Measurements from ENCODE around the gene LGALS3BP. TPM values are rescaled to one million over a fixed set of nuclear protein-coding genes. Genes with fewer than 3 reads are reported as not detected.
"Not testable (repeated sequence)": the region's sequence is repeated elsewhere in the genome, so short reads cannot be mapped to it uniquely, and the experiment has no call there.

Gene LGALS3BP
- total RNA-seq, 1 experiment from 2014 or later = 69.8 TPM

- Histone ChIP-seq H3K23me2 (ENCODE audit: insufficient read length, low read depth, low read length, poor library complexity, severe bottlenecking) (no peaks in the 10 kb centered on the region), H3K4ac (ENCODE audit: low read depth, low read length) (no peak overlapping the region), H3K18ac (ENCODE audit: insufficient read length, low read depth, low read length) (no peak overlapping the region), H3K4me1 (ENCODE audit: insufficient read depth, low read length) (no peaks in the 10 kb centered on the region), H2AFZ (ENCODE audit: low read length) (no peak overlapping the region), H2AK5ac (ENCODE audit: insufficient read length, low read length) (no peak overlapping the region), H3K23ac (ENCODE audit: insufficient read length, low read depth, low read length) (no peak overlapping the region), H3K79me1 (ENCODE audit: insufficient read depth, low read depth, low read length, poor library complexity, severe bottlenecking) (no peaks in the 10 kb centered on the region), H3K14ac (ENCODE audit: insufficient read depth, low read length) (no peak overlapping the region), H4K8ac (replicated peaks; ENCODE audit: insufficient read length, low read depth, low read length) (no peak overlapping the region), H3K56ac (ENCODE audit: insufficient read length, low read depth, low read length) (no peak overlapping the region), H2BK5ac (ENCODE audit: insufficient read length, low read length) (no peak overlapping the region), H2BK120ac (ENCODE audit: low read depth, low read length, poor library complexity, severe bottlenecking) (no peak overlapping the region), H3K27ac (ENCODE audit: insufficient read length, low read depth, low read length) (no peak overlapping the region), H3K4me2 (ENCODE audit: insufficient read depth, insufficient read length, low read length) (no peak overlapping the region), H3T11ph (ENCODE audit: low read length) (no peak overlapping the region), H4K20me1 (ENCODE audit: control insufficient read depth, insufficient read depth, insufficient read length) (no peaks in the 10 kb centered on the region), H3K27me3 (ENCODE audit: insufficient read depth, low read length) (no peaks in the 10 kb centered on the region), H4K5ac (ENCODE audit: insufficient read length, low read depth, low read length) (no peak overlapping the region), H4K91ac (ENCODE audit: insufficient read length, low read depth, low read length) (no peak overlapping the region), H2BK20ac (ENCODE audit: low read depth, low read length, poor library complexity, severe bottlenecking) (no peak overlapping the region), H2BK15ac (ENCODE audit: low read depth, low read length) (no peak overlapping the region), H3K79me2 (ENCODE audit: insufficient read depth, low read length) (no peaks in the 10 kb centered on the region), H2BK12ac (ENCODE audit: insufficient read length, low read depth, low read length) (no peak overlapping the region), H3K9me3 (ENCODE audit: control insufficient read depth, low read depth, low read length) (no peaks in the 10 kb centered on the region), H3K9ac (ENCODE audit: extremely low read depth, insufficient read length, low read length) (no peak overlapping the region)
- Mint-ChIP-seq H3K4me1 (no peaks in the 10 kb centered on the region), H3K27ac (0 out of 7 replicates have a peak overlapping the region, but pooled peaks of 1 of the 3 experiments have one; percentile 52), H3K9me3 (no peaks in the 10 kb centered on the region; a peak in 1 of 5 replicates), H3K36me3 (ENCODE audit: insufficient read depth in 1 of 3, low read depth in 3 of 3) (no peaks in the 10 kb centered on the region), H3K4me3 (no peak overlapping the region), H3K27me3 (ENCODE audit: low read depth) (peaks cover 2% of the 10 kb centered on the region)
- no CpG with 5 or more reads among the region's 6 CpGs for whole genome bisulfite sequencing (ENCODE audit: extremely low coverage, insufficient read length, low lambda C conversion rate)
- TF ChIP-seq CTCF (conservative IDR thresholded peaks at IDR 0.05) = no peak
- no peak for DNase-seq
Measured at GRCh38 chr17:78963378-78963777, 16.3 kb downstream of the LGALS3BP start.

GRCh38 chr17:78962984-78963348 lies 16.8 kb downstream of the LGALS3BP start:
- not testable (repeated sequence) for H3K27ac Mint-ChIP-seq; H3K4me3 Mint-ChIP-seq; H3K27me3 Mint-ChIP-seq (ENCODE audit: low read depth)

More at GRCh38 chr17:78962984-78963348, 16.8 kb downstream of the LGALS3BP start:
- H3K18ac ChIP-seq (ENCODE audit: insufficient read length, low read depth, low read length); H3K4ac ChIP-seq (ENCODE audit: low read depth, low read length); H3K27ac ChIP-seq (ENCODE audit: insufficient read length, low read depth, low read length); H2BK120ac ChIP-seq (ENCODE audit: low read depth, low read length, poor library complexity, severe bottlenecking); H3K23me2 ChIP-seq (ENCODE audit: insufficient read length, low read depth, low read length, poor library complexity, severe bottlenecking); H3K36me3 Mint-ChIP-seq (ENCODE audit: insufficient read depth in 1 of 3, low read depth in 3 of 3); H3K4me1 ChIP-seq (ENCODE audit: insufficient read depth, low read length); H3K56ac ChIP-seq (ENCODE audit: insufficient read length, low read depth, low read length); H2BK20ac ChIP-seq (ENCODE audit: low read depth, low read length, poor library complexity, severe bottlenecking); H2AK5ac ChIP-seq (ENCODE audit: insufficient read length, low read length); H3K79me1 ChIP-seq (ENCODE audit: insufficient read depth, low read depth, low read length, poor library complexity, severe bottlenecking); H4K91ac ChIP-seq (ENCODE audit: insufficient read length, low read depth, low read length); H3K23ac ChIP-seq (ENCODE audit: insufficient read length, low read depth, low read length); H2BK12ac ChIP-seq (ENCODE audit: insufficient read length, low read depth, low read length); H3K9ac ChIP-seq (ENCODE audit: extremely low read depth, insufficient read length, low read length); H3T11ph ChIP-seq (ENCODE audit: low read length); H3K9me3 ChIP-seq (ENCODE audit: control insufficient read depth, low read depth, low read length); H3K4me2 ChIP-seq (ENCODE audit: insufficient read depth, insufficient read length, low read length); H4K8ac ChIP-seq (replicated peaks; ENCODE audit: insufficient read length, low read depth, low read length); H4K5ac ChIP-seq (ENCODE audit: insufficient read length, low read depth, low read length); H4K20me1 ChIP-seq (ENCODE audit: control insufficient read depth, insufficient read depth, insufficient read length); H3K27me3 ChIP-seq (ENCODE audit: insufficient read depth, low read length); H3K79me2 ChIP-seq (ENCODE audit: insufficient read depth, low read length); DNase-seq; H3K14ac ChIP-seq (ENCODE audit: insufficient read depth, low read length); H3K9me3 Mint-ChIP-seq; H2BK15ac ChIP-seq (ENCODE audit: low read depth, low read length); H2AFZ ChIP-seq (ENCODE audit: low read length); H2BK5ac ChIP-seq (ENCODE audit: insufficient read length, low read length); H3K4me1 Mint-ChIP-seq: not testable (repeated sequence)
- WGBS (ENCODE audit: extremely low coverage, insufficient read length, low lambda C conversion rate) = no CpG with 5 or more reads among the region's 8 CpGs
